ENCODE results near the gene FAF2. TPM values are rescaled to one million over a fixed set of nuclear protein-coding genes. Genes with fewer than 3 reads are reported as not detected.
"Not testable (repeated sequence)": the region's sequence is repeated elsewhere in the genome, so short reads cannot be mapped to it uniquely, and the experiment has no call there.

Gene FAF2
- total RNA-seq, 3 donors from 2014 or later, result 33.1 to 36.1 (median 33.4) TPM

GRCh38 chr5:176545737-176546509 lies 97.7 kb downstream of the FAF2 start:
- ATAC-seq (peak; percentile 59), DNase-seq (peak; percentile 87 to 91 (median 88))
- H3K9me3 ChIP-seq, result no peaks in the 10 kb centered on the region
- H3K36me3 ChIP-seq (ENCODE audit: low read depth), result no peaks in the 10 kb centered on the region
- no peak overlapping the region for H3K4me3 ChIP-seq
- H3K4me1 ChIP-seq (ENCODE audit: low read depth), result peaks cover 35% of the 10 kb centered on the region
- intact Hi-C loops (cut with DNase I, micrococcal nuclease), result loop anchor here in 1 of 2 donors (10.0 kb wide), 1 partner anchor 131 kb away; the partner anchor contains the start of gene CLTB
- no peak for TF ChIP-seq CTCF (IDR thresholded peaks at IDR 0.05)

- H3K4me1 ChIP-seq (ENCODE audit: low read depth), result peaks cover 22% of the 10 kb centered on the region
- intact Hi-C loops (cut with DNase I, micrococcal nuclease), result loop anchor here in 1 of 2 donors (10.0 kb wide), 1 partner anchor 133 kb away; the partner anchor contains the start of gene CLTB
- no peaks in the 10 kb centered on the region for H3K36me3 ChIP-seq (ENCODE audit: low read depth)
- DNase-seq, result peak in 2 of 3 donors; percentile 80 to 84
- H3K9me3 ChIP-seq, result no peaks in the 10 kb centered on the region
- H3K4me3 ChIP-seq, result no peak overlapping the region
- peak; percentile 58 for ATAC-seq
- TF ChIP-seq CTCF (IDR thresholded peaks at IDR 0.05), result no peak
Measured at GRCh38 chr5:176547802-176548201, 99.6 kb downstream of the FAF2 start.

GRCh38 chr5:176548967-176549444 lies 100.8 kb downstream of the FAF2 start, which contains the start of gene CDHR2:
CDHR2 (plus strand) TSS chr5:176549342; CDS start chr5:176565353, 16,011 bp downstream.
- Histone ChIP-seq H3K4me1 (ENCODE audit: low read depth) (peaks cover 27% of the 10 kb centered on the region), H3K4me3 (no peak within 1 kb of the TSS), H3K36me3 (ENCODE audit: low read depth) (no peaks in the 10 kb centered on the region), H3K9me3 (no peaks in the 10 kb centered on the region)
- ATAC-seq, result peak; percentile 44
- intact Hi-C loops (cut with DNase I, micrococcal nuclease), result loop anchor here in 1 of 2 donors (10.0 kb wide), 1 partner anchor 134 kb away; the partner anchor contains the start of gene CLTB
- peak in 2 of 3 donors; percentile 74 to 79 for DNase-seq
- no peak for TF ChIP-seq CTCF (IDR thresholded peaks at IDR 0.05)

GRCh38 chr5:176549871-176550270 lies 101.7 kb downstream of the FAF2 start:
- Histone ChIP-seq H3K9me3 (no peaks in the 10 kb centered on the region), H3K36me3 (ENCODE audit: low read depth) (no peaks in the 10 kb centered on the region), H3K4me3 (no peak overlapping the region), H3K4me1 (ENCODE audit: low read depth) (peaks cover 27% of the 10 kb centered on the region)
- intact Hi-C loops (cut with DNase I, micrococcal nuclease), result loop anchor here in 1 of 2 donors (10.0 kb wide), 1 partner anchor 135 kb away; the partner anchor contains the start of gene CLTB
- ATAC-seq, result no peak
- DNase-seq, result no peak
- no peak for TF ChIP-seq CTCF (IDR thresholded peaks at IDR 0.05)

GRCh38 chr5:176550275-176550831 lies 102.2 kb downstream of the FAF2 start:
- TF ChIP-seq CTCF (IDR thresholded peaks at IDR 0.05), result no peak
- DNase-seq, result peak in 2 of 3 donors; percentile 35 to 56
- H3K9me3 ChIP-seq, result no peaks in the 10 kb centered on the region
- intact Hi-C loops (cut with DNase I, micrococcal nuclease), result no loop called here
- H3K4me3 ChIP-seq, result no peak overlapping the region
- peaks cover 25% of the 10 kb centered on the region for H3K4me1 ChIP-seq (ENCODE audit: low read depth)
- no peak for ATAC-seq
- no peaks in the 10 kb centered on the region for H3K36me3 ChIP-seq (ENCODE audit: low read depth)

- DNase-seq; ATAC-seq; intact Hi-C loops (cut with DNase I, micrococcal nuclease); H3K4me3 ChIP-seq; H3K36me3 ChIP-seq (ENCODE audit: low read depth); H3K9me3 ChIP-seq: not testable (repeated sequence)
- peaks cover 22% of the 10 kb centered on the region for H3K4me1 ChIP-seq (ENCODE audit: low read depth)
Measured at GRCh38 chr5:176550937-176551336, 102.8 kb downstream of the FAF2 start.
